ENCODE data around the gene NCKAP5.

Gene NCKAP5

DNA sequence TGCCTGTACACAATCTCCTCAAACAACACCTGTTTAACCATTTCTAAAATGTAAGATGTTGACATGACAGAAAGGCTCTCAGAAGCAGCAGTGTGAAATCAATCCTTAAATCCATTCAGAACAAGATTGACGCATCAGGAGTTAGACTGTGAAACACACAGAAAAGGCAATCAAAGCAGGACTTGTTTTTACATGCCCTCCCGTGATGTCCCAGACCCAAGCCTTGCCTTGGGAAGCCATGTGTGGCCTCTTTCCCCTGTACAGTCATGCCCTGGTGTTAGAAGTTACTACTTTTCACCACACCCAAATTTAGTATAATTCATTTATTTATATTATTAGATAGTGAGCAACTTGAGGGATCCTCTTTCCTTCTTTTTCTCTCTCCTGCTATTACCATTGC is 115.7 kb downstream of the NCKAP5 start:
- no peak for DNase-seq

GRCh38 chr2:133452146-133452545 is 116.1 kb downstream of the NCKAP5 start:
- no peak for DNase-seq

DNA sequence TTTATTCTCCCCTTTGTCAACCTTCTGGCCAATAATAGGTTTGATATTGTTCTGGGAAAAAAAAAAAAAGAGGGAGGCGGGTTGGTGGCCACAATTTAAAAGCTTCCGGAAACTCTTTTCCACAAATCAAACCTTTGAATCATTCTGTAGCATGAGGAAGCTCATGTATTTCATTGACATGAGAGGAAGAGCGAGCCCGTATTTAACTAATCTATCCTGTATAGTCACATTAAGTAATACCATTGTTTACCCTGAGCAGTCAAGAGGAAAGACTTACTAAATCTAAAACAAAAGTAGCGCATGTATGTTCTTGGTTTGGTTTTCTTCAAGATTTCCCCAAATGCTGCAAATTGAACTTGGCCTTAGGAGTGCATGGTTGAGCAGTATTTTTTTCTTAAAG is 120.1 kb downstream of the NCKAP5 start:
- no peak for DNase-seq

DNA sequence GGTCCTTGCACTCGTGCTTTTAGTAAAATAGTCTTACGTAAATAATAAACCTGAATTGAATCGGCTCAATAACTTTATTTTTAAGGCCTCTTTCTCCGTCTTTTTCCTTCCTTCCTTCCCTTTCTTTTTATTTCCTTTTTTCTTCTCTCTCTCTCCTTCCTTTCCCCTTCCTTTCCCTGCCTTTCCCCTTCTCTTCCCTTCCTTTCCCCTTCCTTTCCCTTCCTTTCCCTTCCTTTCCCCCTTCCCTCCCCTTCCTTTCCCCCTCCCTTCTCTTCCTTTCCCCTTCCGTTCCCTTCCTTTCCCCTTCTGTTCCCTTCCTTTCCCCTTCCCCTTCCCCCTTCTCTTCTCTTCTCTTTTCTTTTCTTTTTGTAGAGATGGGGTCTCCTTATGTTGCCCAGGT is 121.0 kb downstream of the NCKAP5 start:
- DNase-seq = no peak

DNA sequence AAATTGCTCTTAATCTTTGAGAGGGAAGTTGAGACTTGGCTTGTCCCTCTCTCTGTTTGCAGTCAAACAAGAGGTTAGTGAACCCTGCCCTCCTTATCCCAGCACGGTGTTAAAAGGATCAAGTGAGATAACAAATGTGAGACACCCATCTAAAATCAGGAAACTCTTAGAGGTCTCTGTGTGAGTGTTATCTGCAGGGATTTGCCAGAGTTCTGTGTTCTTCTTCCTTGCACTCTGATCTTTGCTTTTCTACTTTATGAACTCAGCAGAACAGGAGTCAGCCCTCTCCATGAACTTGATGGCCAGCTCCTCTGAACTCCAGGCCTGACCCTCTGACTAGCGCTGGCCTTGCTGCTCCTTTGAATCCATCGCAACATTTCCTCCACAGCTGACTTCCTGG is 123.8 kb downstream of the NCKAP5 start:
- no peak for DNase-seq

DNA sequence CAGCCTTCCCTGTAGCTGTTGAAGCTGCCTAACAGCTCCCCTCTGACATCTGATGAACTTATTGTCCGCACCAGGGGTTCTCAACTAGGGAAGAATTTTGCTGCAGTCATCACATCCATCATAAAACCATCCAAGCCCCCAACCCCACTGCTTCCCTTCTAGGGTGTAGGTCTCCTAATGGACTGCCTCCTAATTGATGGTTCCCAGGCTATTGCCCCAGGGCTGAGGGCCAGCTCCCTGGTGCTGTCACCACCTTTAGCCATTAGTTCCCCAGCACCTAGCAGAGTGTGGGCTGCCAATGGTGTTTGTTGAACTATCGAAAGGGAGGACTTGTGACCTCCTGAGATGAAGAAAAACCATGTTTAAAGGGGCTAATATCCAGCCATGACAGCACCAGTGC is 125.9 kb downstream of the NCKAP5 start:
- DNase-seq = no peak

GRCh38 chr2:133439565-133439920 is 128.7 kb downstream of the NCKAP5 start:
- DNase-seq = no peak

GRCh38 chr2:133438848-133439564 is 129.3 kb downstream of the NCKAP5 start:
- no peak for DNase-seq

- DNase-seq = no peak
Measured at GRCh38 chr2:133438026-133438425, 130.2 kb downstream of the NCKAP5 start.

- no peak for DNase-seq
Measured at GRCh38 chr2:133437492-133437891, 130.8 kb downstream of the NCKAP5 start.

DNA sequence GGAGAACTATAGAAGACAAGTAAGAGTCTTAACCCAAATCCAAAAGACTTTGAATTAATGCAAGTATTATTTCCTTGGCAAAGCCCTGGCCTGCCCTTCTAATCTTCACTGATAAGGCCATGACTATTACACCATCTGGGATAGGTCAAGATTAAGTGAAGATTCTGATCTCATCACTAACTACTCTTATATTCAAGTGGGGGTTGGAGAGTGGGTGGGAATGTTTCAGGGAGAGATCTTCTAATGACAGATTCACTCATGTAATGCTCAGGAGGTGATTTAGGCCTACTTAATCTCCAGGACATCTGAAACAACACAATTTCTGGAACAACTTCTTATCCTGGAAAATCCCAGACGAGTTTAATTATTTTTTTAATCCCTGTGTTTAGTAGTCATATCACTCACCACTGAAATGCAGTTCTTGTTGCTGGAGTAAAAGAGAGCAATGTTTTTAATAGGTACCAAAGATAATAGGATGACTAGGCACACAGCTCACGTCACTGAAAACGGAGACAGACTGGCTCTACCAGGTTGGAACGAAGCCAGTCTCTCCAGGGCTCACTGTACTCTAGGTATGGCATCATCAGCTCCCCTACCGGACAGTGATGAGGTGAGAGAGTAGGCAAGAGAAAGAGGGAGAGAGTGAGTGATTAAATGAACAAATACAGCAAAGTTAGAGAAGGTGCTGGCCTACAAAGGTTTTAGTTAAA is 133.1 kb downstream of the NCKAP5 start:
- no peak for DNase-seq

DNA sequence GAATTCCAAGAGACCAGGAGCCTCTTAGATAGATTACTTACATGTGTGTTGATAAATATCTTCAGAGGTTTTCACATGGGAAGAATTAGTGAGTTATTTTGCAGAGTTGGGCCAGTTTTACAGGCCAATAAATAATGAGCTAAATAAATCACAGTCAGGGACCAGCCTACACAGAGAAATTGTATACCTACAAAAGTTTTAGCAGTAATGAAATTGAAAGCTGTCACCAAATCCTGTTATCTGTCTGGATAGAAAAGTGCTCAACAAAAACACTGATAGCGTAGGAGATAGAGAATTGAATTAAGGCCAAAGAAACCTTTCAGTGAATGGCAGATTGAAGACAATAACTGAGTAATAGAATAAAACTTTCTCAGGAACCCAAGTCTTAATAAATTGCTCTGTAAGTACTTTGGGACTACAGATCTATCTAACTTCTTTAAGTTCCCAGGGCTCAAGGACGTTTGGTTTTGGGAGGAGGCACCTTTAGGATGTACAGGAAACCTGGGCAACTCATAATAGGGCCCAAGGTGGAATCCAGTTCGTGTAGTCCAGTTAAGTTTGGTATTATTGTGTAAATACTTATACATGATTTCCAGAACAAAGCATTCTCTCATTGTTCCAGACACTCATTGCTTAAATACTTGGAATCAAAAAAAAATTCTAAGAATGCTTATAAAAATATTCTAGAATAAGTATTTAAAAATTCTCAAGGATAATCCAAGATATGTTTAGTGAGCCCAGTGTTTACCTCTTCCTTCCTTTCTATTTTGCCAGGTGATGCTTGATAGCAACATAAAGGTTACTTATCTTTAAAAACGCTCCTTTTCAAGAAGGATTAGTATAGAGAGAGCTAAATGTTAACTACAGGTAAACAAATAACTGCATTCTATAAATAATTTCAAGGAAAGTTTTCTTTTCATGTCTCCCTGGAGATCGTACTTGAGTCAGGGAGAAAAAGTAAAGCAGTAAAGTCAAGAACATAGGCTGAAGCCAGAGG is 134.5 kb downstream of the NCKAP5 start:
- DNase-seq = no peak

DNA sequence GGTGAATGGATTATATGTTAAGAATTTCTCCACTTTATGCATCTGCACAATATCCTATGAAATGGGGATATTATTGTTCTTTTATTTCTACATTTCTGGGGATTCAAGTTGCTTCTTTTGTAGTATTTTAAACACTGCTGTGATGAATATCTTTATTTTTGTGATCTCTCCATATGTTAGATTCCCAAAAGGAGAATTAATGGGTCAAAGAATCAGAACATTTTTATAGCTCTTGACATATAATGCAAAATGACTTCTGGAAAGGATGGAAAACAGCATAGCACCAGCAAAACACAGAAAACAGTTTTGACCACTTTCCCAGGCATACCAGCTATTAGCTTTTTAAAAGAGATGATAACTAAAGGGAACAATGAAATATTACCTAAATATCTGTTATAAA is 135.5 kb downstream of the NCKAP5 start:
- DNase-seq = no peak

DNA sequence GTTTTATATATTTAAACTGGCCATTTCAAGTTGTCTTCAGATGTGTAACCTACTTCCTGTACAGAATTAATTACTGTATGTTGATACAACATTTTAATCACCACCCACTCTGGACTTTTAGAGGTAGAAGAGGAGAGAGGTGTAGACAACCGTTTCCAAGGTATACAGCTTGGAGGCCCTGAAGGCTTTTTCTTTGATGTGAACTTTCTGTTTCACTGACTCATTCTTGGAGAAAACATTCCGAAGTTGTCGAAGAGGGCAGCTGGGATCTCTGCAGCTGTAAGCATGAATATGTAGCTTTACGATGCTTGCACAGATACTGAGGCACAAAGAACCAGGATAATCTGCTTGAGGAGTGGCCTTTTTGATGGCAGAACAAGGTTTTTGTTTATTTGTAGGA is 137.0 kb downstream of the NCKAP5 start:
- no peak for DNase-seq

- DNase-seq = no peak
Measured at GRCh38 chr2:133426791-133427190, 141.5 kb downstream of the NCKAP5 start.

DNA sequence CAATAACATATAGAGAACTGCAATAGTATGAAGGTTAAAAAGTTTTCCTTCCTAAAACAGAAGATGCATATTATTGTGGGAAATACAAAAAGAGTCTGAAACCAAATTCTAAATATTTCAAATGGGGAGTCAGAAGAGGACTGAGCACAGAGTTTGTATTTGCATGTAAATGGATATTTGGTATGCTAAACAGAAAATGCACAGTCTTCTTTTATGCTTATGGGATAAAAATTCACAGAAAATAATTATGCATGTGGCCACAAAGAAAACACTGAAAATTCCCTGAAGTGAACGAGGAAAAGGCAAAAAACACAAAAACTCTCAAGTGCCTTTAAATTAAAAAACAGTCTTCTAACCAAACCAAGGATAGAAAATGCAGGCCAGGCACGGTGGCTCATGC is 142.7 kb downstream of the NCKAP5 start:
- DNase-seq = no peak

- no peak for DNase-seq
Measured at GRCh38 chr2:133424876-133425275, 143.4 kb downstream of the NCKAP5 start.

DNA sequence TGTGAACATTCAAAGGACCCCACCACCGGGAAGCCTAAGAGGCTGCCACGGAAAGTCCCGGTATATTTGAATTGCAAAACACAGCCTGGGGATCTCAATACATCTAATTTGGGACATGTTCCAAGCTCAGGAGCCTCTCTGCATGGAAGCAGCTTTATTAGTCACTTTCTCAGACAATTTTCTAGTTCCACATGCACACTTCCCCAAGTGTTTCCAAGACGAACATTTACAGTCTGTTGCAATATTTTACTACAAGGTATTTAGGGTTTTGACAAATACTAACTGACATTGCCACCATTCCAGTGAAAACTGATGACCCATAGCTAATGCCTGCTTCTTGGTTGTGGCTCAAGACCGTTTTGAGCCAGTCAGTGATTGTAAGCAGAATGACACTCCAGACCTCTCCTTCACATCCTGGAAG is 145.3 kb downstream of the NCKAP5 start:
- DNase-seq = no peak

- no peak for DNase-seq
Measured at GRCh38 chr2:133421516-133422324, 146.5 kb downstream of the NCKAP5 start.

DNA sequence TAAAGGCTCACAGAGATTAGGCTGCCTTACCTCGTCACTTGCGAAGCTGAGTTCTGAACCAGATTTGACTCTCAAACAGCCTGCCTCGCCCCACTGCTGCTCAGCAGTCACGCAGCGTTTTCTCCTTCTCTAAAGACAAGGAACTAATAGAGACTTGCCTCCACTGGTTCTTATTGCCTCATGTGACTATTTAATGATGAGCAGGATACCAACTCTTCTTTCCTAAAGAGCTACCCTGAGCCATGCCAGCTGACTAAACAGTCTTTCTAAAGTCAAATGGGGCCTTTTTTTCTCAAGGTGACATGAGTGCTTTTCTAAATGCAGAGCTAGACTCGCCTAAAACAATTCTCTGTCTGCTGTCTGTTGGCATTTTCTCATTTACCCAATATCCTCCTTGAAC is 147.5 kb downstream of the NCKAP5 start:
- no peak for DNase-seq

GRCh38 chr2:133418671-133419070 is 149.6 kb downstream of the NCKAP5 start:
- DNase-seq = no peak

DNA sequence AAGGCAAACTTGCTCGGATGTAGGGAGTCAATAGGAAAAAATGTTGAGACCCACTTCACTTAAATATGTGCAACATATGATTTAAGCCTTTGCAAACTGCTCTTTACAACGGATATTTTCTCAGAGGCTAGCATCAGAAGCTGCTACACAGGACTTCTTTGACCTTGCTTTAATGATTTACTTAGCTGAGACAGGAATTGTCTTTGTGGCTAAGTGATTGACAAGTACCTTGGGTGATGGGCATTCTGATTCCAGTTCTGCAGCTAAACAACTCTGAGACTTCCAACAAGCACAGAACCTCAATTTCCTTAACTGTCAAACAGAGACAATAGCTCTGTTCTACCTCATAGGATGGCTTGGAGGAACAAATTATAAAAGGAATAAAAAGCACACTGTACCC is 150.2 kb downstream of the NCKAP5 start:
- DNase-seq = no peak

DNA sequence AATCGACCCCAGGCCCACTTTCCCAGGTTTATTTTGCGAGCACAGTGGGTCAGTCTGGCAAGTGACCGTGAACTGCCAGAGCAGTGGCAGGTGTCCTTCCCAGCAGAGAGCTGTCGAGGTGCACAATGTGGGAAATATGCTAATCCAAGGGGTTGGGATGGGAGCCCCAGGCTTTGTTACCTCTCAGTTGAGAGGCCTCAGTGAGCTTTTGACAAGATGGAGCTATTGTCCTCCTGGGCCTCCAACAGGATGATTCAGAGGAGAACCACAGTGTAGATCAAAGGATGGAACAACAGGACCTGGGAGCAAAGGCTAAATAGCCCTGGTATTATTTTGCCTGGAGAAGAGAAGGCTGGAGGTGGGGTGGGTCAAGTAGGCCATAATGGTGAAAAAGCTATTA is 150.8 kb downstream of the NCKAP5 start:
- no peak for DNase-seq
